Gastrocnemius medialis (tissue), 4 donors: Measurements from ENCODE around the gene TIMD4. TPM values are rescaled to one million over a fixed set of nuclear protein-coding genes. Genes with fewer than 3 reads are reported as not detected.

Experiments used
- ATAC-seq, 2 donors: fragments of 150-250 bp; one replicate each; pipeline ENCODE4 v1.9.1; 2016
- DNase-seq, 2 donors: peaks; one replicate each; pipeline ENCODE4 v3.0.0-alpha.2; 2019
- H3K27ac ChIP-seq, 4 donors: fragments of 200-600 bp; sonication (generic); 1 replicate in 1 of 4; 2 replicates in 3 of 4; pipeline ENCODE4 v1.5.1; 2016 to 2018; ENCODE audit warnings: mild to moderate bottlenecking in 2 of 4, moderate library complexity in 1 of 4
- H3K27me3 ChIP-seq, 3 donors: fragments of 200-600 bp; sonication (generic) in 2 of 3; 1 replicate in 1 of 3; 2 replicates in 2 of 3; pipeline versions ENCODE4 v1.5.1 to v1.6.0; 2016 to 2019; ENCODE audit warnings: mild to moderate bottlenecking in 1 of 3, moderate library complexity in 1 of 3
- H3K36me3 ChIP-seq, 2 donors: fragments of 200-600 bp; sonication (generic) in 1 of 2; one replicate each; pipeline ENCODE4 v1.5.1; 2017 to 2018
- H3K4me1 ChIP-seq, 2 donors: fragments of 200-600 bp; sonication (generic) in 1 of 2; one replicate each; pipeline ENCODE4 v1.5.1; 2016 to 2017; ENCODE audit warnings: mild to moderate bottlenecking in 2 of 2
- H3K4me3 ChIP-seq, 4 donors: fragments of 200-600 bp; sonication (generic) in 3 of 4; 1 replicate in 1 of 4; 2 replicates in 3 of 4; pipeline ENCODE4 v1.5.1; 2016 to 2019; ENCODE audit warnings: mild to moderate bottlenecking in 2 of 4
- H3K9me3 ChIP-seq, 3 donors: fragments of 200-600 bp; sonication (generic) in 2 of 3; 1 replicate in 1 of 3; 2 replicates in 2 of 3; pipeline ENCODE4 v1.5.1; 2016 to 2019
- POLR2A ChIP-seq, 2 donors: fragments of 450-650 bp; IDR thresholded peaks; one replicate each; pipeline ENCODE4 v1.6.1; 2017; ENCODE audit warnings: antibody characterized with exemption in 2 of 2, mild to moderate bottlenecking in 2 of 2, moderate library complexity in 2 of 2
- in situ Hi-C, 4 donors: fragments of 200-750 bp; cut with MboI; loops; one replicate each; pipeline versions ENCODE4 v1.15.0 to v1.8.0; 2017; ENCODE audit warnings: low sequenced_read_pairs in 4 of 4
- intact Hi-C: fragments of 100-400 bp; cut with DNase I; formaldehyde crosslinking; loops from one replicate; pipeline ENCODE4 v1.15.1; 2023; ENCODE audit warnings: low total_unique reads
- total RNA-seq, 4 donors: library from RNA; depleted of rRNA; stranded (reverse); fragments of >200 nt; gene quantifications; one replicate each; pipeline versions ENCODE4 v1.1.0 to v1.2.3, GENCODE V29; 2016
- TF ChIP-seq, protein P1 (sequence below), 5 experiments: fragments of 450-650 bp in 3 of 5; fragments of 200-600 bp in 2 of 5; sonication (generic) in 2 of 5; IDR thresholded peaks in 4 of 5; conservative IDR thresholded peaks in 1 of 5; 1 replicate in 4 of 5; 2 replicates in 1 of 5; pipeline ENCODE4 v1.5.1; 2016 to 2019; ENCODE audit warnings: antibody characterized with exemption in 5 of 5, mild to moderate bottlenecking in 3 of 5, moderate library complexity in 3 of 5

Gene TIMD4
- total RNA-seq, 4 donors from 2014 or later: not detected

DNA sequence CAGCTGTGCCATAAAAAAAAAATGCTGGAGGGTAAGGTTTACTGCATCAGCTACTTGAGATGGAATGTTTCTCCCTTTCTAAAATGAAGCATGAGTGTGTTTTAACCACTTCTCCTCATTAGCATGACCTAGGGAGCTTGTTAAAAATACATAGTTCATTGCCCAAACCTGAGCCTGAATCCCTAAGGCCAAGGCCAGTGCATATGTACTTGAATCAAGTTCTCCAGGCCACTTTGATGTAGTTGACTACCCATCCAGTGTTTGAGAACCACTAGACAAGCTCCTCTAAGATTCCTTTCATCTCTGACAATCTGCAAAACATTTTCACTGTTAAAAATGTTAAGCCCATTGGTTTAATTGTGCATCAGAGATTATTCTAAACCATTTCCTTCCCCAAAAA lies 6.7 kb downstream of the TIMD4 start:
- Histone ChIP-seq H3K27ac (no peak overlapping the region), H3K36me3 (no peaks in the 10 kb centered on the region), H3K4me3 (no peak overlapping the region), H3K9me3 (no peaks in the 10 kb centered on the region), H3K4me1 (no peaks in the 10 kb centered on the region), H3K27me3 (no peaks in the 10 kb centered on the region)
- intact Hi-C loops (no loop called here), in situ Hi-C loops (no loop called here)
- no peak for DNase-seq
- no peak for ATAC-seq
- TF ChIP-seq, protein P1, sequence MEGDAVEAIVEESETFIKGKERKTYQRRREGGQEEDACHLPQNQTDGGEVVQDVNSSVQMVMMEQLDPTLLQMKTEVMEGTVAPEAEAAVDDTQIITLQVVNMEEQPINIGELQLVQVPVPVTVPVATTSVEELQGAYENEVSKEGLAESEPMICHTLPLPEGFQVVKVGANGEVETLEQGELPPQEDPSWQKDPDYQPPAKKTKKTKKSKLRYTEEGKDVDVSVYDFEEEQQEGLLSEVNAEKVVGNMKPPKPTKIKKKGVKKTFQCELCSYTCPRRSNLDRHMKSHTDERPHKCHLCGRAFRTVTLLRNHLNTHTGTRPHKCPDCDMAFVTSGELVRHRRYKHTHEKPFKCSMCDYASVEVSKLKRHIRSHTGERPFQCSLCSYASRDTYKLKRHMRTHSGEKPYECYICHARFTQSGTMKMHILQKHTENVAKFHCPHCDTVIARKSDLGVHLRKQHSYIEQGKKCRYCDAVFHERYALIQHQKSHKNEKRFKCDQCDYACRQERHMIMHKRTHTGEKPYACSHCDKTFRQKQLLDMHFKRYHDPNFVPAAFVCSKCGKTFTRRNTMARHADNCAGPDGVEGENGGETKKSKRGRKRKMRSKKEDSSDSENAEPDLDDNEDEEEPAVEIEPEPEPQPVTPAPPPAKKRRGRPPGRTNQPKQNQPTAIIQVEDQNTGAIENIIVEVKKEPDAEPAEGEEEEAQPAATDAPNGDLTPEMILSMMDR (IDR thresholded peaks at IDR 0.05 in 4 of 5, conservative IDR thresholded peaks at IDR 0.05 in 1 of 5): no peak

DNA sequence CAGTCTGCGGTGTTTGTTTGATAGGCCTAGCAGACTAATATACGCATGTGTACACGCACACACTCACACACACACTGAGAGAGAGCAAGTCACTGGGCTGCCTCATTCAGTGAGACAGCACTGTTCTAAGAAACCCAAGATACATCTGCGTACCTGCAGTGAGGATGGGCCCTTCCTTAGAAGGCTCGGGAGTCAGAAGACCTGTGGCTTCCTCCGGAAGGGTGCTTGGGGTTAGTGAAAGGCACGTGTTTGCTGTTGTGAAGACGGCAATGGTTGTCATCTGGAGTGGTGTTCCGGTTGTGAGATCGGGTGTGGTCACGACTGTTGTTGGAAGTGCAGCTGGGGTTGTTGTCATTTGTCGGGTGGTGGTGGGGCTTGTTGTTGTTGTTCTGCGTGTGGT lies 11.7 kb downstream of the TIMD4 start:
- TF ChIP-seq, protein P1 (IDR thresholded peaks at IDR 0.05 in 4 of 5, conservative IDR thresholded peaks at IDR 0.05 in 1 of 5): no peak
- no peak for TF ChIP-seq POLR2A (IDR thresholded peaks at IDR 0.05)
- intact Hi-C loops (no loop called here), in situ Hi-C loops (no loop called here)
- DNase-seq (no peak), ATAC-seq (no peak)
- Histone ChIP-seq H3K9me3 (no peaks in the 10 kb centered on the region), H3K27ac (no peak overlapping the region), H3K4me1 (no peaks in the 10 kb centered on the region), H3K36me3 (no peaks in the 10 kb centered on the region), H3K27me3 (no peaks in the 10 kb centered on the region), H3K4me3 (no peak overlapping the region)

DNA sequence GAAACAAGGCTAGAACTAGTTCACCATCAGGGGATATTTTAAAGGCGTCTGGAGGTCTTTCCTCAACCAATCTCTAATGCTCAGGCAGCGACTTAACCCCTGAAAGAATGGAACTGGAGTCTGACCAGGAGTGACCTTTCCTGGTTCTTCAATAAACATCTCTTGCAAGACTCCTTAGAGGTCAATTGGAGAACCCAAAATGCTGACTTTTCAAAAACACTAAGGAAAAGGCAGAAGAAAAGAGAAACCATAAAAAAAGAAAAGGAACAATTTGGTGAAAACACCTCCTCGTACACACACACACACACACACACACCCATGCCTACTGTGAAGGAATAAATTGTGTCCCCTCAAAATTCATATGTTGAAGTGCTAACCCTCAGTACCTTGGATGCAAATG lies 12.3 kb downstream of the TIMD4 start:
- Histone ChIP-seq H3K4me3 (no peak overlapping the region), H3K27ac (no peak overlapping the region), H3K9me3 (no peaks in the 10 kb centered on the region), H3K27me3 (no peaks in the 10 kb centered on the region), H3K36me3 (no peaks in the 10 kb centered on the region), H3K4me1 (no peaks in the 10 kb centered on the region)
- DNase-seq (no peak), ATAC-seq (no peak)
- in situ Hi-C loops: no loop called here
- intact Hi-C loops: no loop called here
- TF ChIP-seq POLR2A (IDR thresholded peaks at IDR 0.05): no peak

DNA sequence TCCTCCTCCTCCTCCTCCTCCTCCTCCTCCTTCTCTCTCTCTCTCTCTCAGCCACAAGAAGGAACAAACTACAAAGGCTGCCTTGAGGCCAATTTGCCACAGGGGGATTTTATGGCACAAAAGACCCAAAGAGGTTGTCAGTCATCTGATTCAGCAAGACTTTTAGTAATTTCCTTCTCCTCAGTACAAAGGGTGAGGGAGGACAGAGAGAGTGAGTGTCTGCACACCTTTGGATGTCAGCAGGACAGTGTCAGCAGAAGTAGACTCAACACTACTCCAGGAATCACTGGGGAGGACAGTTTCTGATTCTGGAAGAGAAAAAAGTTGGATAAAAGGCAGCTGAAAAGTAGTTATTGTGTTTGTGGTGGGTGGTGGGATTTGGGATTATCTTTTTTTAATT lies 13.6 kb downstream of the TIMD4 start:
- intact Hi-C loops (no loop called here), in situ Hi-C loops (no loop called here)
- TF ChIP-seq, protein P1 (IDR thresholded peaks at IDR 0.05 in 4 of 5, conservative IDR thresholded peaks at IDR 0.05 in 1 of 5): no peak
- TF ChIP-seq POLR2A (IDR thresholded peaks at IDR 0.05): no peak
- no peak overlapping the region for H3K4me3 ChIP-seq
- no peaks in the 10 kb centered on the region for H3K4me1 ChIP-seq
- H3K27ac ChIP-seq: no peak overlapping the region
- DNase-seq (no peak), ATAC-seq (no peak)
- no peaks in the 10 kb centered on the region for H3K9me3 ChIP-seq
- no peaks in the 10 kb centered on the region for H3K27me3 ChIP-seq
- H3K36me3 ChIP-seq: no peaks in the 10 kb centered on the region

DNA sequence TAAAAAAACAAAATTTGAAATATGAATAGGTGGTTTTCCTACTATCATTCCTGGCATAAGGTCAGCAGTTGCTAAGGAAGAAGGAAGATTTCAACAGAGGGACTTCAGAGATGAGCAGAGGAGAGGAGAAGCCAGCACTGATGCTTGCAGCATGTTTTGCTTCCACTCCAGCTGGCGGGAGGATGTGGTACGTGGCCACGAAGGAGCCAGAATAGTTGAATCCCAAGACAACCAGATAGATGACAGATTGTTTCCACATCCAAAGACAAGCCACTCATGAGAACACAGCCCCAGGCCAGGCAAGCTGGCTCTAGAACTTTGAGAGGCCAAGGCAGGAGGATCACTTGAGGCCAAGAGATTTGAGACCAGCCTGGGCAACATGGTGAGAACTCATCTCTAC lies 15.1 kb downstream of the TIMD4 start:
- DNase-seq (peak in 1 of 2 donors; percentile 26), ATAC-seq (no peak)
- Histone ChIP-seq H3K27ac (no peak overlapping the region), H3K36me3 (no peaks in the 10 kb centered on the region), H3K4me1 (no peaks in the 10 kb centered on the region), H3K4me3 (no peak overlapping the region), H3K9me3 (no peaks in the 10 kb centered on the region), H3K27me3 (no peaks in the 10 kb centered on the region)
- in situ Hi-C loops (no loop called here), intact Hi-C loops (no loop called here)
- TF ChIP-seq, protein P1 (IDR thresholded peaks at IDR 0.05 in 4 of 5, conservative IDR thresholded peaks at IDR 0.05 in 1 of 5): no peak
- no peak for TF ChIP-seq POLR2A (IDR thresholded peaks at IDR 0.05)
